Epithelial cell of proximal tubule (primary cell): ENCODE results near the gene PPM1E. TPM values are rescaled to one million over a fixed set of nuclear protein-coding genes. Genes with fewer than 3 reads are reported as not detected.

Source experiments
- DNase-seq: peaks from one replicate; pipeline ENCODE4 v3.0.0-alpha.2; 2011; ENCODE audit warnings: low read depth
- H3K4me3 ChIP-seq: 2 replicates; pipeline ENCODE4 v1.5.1; 2011; ENCODE audit warnings: low read depth, mild to moderate bottlenecking, low read length
- total RNA-seq: library from RNA; depleted of rRNA; stranded (reverse); fragments of >200 nt; gene quantifications from 2 replicates; pipeline ENCODE4 v1.2.3, GENCODE V29; 2015
- TF ChIP-seq, protein P1 (sequence below): conservative IDR thresholded peaks from 2 replicates; pipeline ENCODE4 v1.5.1; 2012; ENCODE audit warnings: low read depth, mild to moderate bottlenecking, low read length

Gene PPM1E
- total RNA-seq, 1 donor from 2014 or later, result 1.7 TPM

DNA sequence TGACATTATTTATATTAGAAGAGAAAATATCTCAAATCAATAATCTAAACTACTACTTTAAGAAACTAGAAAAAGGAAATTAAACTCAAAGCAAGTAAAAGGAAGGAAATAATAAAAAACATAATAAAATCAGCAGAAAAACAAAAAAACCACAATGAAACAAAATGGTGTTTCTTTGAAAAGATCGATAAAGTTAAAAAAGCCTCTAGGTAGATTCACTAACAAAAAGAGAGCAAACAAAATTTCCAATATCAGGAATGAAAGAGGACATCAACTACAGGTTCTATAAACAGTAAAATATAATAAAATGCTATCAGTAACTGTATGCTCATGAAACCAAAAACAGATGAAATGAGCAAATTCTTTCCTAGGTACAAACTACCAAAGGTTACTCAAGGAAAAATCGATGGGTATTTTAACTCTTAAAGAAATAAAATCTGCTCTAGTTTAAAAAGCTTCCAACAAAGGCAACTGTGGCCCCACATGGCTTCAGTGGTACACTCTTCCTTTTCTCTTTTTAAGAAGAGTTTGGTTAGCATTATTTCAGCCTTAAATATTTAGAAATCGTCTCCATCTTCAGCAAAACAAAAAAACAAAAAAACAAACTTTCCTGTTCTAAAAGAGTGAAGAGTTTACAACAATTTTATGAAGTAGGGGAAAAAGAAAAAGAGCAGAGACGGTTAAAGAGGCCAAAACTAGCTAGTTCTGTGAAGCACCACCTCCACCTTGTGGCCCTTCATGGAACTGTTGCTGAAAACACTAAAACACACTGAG, 248.9 kb downstream of the PPM1E start:
- TF ChIP-seq, protein P1, sequence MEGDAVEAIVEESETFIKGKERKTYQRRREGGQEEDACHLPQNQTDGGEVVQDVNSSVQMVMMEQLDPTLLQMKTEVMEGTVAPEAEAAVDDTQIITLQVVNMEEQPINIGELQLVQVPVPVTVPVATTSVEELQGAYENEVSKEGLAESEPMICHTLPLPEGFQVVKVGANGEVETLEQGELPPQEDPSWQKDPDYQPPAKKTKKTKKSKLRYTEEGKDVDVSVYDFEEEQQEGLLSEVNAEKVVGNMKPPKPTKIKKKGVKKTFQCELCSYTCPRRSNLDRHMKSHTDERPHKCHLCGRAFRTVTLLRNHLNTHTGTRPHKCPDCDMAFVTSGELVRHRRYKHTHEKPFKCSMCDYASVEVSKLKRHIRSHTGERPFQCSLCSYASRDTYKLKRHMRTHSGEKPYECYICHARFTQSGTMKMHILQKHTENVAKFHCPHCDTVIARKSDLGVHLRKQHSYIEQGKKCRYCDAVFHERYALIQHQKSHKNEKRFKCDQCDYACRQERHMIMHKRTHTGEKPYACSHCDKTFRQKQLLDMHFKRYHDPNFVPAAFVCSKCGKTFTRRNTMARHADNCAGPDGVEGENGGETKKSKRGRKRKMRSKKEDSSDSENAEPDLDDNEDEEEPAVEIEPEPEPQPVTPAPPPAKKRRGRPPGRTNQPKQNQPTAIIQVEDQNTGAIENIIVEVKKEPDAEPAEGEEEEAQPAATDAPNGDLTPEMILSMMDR, result peak; percentile 97
- no peak overlapping the region for H3K4me3 ChIP-seq
- no peak for DNase-seq

DNA sequence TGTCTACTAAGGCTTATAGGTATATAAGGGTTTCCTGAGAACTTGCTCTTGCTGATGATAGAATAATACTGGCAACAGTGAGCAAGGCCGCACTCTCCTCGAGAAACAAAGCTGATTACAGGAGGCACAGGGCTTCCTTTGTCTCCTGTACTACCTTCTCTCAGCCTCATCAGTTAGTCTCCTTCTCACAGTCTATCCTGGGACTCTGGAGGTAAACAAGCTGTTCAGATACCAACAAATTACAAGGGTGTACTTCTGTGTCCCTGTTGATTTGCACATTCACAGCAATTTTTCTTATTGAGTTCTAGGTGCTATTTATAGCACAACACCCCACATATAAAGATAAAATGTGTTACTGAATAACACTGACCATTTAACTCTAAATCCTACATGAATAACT, 252.3 kb downstream of the PPM1E start:
- TF ChIP-seq, protein P1, result no peak
- DNase-seq, result no peak
- no peak overlapping the region for H3K4me3 ChIP-seq

DNA sequence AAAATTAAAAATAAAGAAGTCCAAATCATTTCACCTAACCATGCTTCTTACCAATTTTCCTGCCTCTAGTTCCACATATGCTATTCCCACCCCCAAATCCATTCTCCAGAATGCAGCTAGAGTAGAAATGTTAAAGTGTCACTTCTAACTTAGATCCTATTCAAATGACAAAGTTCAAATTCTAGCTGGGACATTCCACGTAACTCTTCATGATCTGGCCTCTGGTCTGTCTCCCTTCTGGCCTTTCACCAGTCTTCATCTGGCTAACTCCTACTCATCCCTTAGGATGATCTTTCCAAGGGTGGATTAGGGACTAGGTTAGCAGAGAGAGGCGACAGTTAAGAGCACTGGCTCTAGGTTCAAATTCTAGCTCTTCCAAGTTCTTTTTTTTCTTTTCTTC, 253.1 kb downstream of the PPM1E start:
- TF ChIP-seq, protein P1, result no peak
- H3K4me3 ChIP-seq, result no peak overlapping the region
- DNase-seq, result no peak

DNA sequence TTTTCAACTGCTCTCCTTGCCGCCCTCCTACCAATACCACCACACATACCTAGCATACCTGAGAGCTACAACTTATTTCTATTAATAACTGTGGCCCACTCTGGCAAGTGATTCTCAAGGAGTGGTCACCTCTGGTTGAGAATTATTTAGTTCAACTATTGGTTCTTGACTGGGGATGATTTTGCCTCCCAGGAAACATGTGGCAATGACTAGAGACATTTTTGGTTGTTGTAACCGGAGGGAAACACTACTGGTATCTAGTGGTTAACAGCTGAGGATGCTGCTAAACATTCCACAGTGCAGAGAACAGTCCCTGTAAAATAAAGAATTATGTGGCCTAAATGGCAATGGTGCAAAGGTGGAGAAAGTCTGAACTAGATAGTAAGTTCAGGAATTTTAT, 254.4 kb downstream of the PPM1E start:
- TF ChIP-seq, protein P1, result no peak
- no peak for DNase-seq
- no peak overlapping the region for H3K4me3 ChIP-seq

DNA sequence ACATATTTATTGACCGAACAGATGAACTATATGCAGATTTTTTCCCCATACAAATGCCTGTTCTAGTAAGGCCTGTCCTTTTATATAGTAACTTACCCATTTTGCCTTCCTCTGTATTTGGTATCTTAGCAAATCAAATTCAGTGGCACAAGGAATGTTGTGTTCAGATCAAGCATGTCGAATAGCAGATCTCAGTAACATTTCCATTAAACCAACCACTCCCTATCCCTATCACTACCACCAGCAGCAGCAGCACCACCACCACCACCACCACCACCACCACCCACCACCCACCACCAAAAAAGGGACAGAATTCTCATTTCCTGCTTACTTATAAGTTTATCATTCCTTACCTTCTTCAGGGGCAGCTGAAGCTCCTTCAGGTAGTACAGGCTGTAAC, 256.3 kb downstream of the PPM1E start:
- no peak overlapping the region for H3K4me3 ChIP-seq
- TF ChIP-seq, protein P1, result no peak
- DNase-seq, result no peak

DNA sequence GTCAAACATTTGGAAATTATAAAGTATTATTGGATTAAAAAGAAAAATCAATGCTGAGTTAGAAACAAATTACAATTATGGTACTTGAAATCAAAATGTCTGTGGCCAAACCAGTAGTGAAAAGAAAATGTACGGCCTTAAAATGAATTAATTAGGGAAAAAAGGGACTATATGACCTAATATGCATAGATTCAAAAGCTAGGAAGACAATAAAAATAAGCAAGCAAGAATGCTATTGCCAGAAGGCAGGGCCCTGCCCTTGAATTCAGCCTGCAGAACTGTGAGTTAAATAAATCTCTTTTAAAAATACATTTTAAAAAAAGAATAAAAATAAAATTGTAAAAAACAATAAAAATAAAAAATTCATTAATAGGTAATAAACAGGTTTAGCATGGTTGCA, 262.4 kb downstream of the PPM1E start:
- no peak for DNase-seq
- no peak overlapping the region for H3K4me3 ChIP-seq
- TF ChIP-seq, protein P1, result no peak

DNA sequence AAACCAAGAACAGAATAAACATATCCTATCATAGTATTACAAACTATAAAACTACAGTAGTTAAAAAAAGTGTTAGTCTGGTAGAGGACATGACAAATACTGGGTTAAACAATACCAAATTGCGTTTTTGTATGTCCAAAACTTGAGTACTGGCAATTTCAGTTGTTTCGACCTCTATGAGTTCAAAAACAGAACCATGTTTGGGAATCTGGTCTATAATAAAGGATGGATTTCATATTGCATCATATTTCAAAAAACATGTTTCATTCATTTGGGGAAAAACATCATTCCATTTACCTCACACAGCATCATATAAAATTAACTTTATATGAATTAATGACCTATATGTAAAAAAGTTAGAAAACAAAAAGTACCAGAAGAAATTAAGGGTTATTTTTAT, 269.3 kb downstream of the PPM1E start:
- TF ChIP-seq, protein P1, result no peak
- no peak for DNase-seq
- no peak overlapping the region for H3K4me3 ChIP-seq
